Keratinocyte (primary cell): ENCODE data around the gene LRP10.

Experiments used
- EZH2 ChIP-seq: IDR thresholded peaks from one replicate; pipeline ENCODE4 v1.6.1; 2012; ENCODE audit warnings: inconsistent platforms, mild to moderate bottlenecking, low read length, moderate library complexity
- TF ChIP-seq, protein P1 (sequence below), 3 experiments: IDR thresholded peaks in 1 of 3; conservative IDR thresholded peaks in 1 of 3; optimal IDR thresholded peaks in 1 of 3; 2 replicates in 2 of 3; 3 replicates in 1 of 3; pipeline versions ENCODE3 to v1.5.1; 2011; ENCODE audit warnings: low read length in 3 of 3, mild to moderate bottlenecking in 3 of 3, moderate library complexity in 2 of 3, control low read depth in 1 of 3, inconsistent platforms in 1 of 3; ENCODE audit not compliant: insufficient read depth in 2 of 3; ENCODE audit errors: extremely low read depth in 1 of 3

DNA sequence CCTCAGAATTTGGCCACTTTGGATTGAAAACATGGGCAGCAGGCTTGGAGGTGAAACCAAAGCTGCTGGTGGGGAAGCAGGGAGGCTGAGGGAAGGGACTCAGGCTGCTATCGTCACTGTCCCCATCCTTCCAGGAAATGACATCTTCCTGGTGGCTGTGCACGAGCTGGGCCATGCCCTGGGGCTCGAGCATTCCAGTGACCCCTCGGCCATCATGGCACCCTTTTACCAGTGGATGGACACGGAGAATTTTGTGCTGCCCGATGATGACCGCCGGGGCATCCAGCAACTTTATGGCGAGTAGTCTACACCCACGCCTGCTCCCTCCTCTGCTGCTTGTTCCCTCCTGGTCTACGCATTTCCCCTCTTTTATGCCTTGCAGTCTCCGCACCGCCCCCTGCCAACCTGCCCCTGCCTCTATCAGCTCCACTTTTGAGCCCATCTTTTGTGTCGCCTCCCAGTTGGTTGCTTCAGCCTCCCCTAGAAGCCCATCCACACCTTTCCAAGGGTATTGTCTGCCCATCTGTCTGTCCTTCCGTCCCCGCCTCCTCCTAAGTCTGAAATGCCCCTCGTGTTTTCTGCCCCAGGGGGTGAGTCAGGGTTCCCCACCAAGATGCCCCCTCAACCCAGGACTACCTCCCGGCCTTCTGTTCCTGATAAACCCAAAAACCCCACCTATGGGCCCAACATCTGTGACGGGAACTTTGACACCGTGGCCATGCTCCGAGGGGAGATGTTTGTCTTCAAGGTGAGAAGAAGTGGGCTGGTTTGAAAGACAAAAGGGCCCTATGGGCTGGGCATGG is 28.2 kb upstream of the LRP10 start:
- TF ChIP-seq, protein P1, sequence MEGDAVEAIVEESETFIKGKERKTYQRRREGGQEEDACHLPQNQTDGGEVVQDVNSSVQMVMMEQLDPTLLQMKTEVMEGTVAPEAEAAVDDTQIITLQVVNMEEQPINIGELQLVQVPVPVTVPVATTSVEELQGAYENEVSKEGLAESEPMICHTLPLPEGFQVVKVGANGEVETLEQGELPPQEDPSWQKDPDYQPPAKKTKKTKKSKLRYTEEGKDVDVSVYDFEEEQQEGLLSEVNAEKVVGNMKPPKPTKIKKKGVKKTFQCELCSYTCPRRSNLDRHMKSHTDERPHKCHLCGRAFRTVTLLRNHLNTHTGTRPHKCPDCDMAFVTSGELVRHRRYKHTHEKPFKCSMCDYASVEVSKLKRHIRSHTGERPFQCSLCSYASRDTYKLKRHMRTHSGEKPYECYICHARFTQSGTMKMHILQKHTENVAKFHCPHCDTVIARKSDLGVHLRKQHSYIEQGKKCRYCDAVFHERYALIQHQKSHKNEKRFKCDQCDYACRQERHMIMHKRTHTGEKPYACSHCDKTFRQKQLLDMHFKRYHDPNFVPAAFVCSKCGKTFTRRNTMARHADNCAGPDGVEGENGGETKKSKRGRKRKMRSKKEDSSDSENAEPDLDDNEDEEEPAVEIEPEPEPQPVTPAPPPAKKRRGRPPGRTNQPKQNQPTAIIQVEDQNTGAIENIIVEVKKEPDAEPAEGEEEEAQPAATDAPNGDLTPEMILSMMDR (optimal IDR thresholded peaks at IDR 0.05 in 1 of 3, IDR thresholded peaks at IDR 0.05 in 1 of 3, conservative IDR thresholded peaks at IDR 0.05 in 1 of 3; ENCODE audit: extremely low read depth in 1 of 3, insufficient read depth in 2 of 3, low read length in 3 of 3): no peak
- TF ChIP-seq EZH2: no peak
